Activated T-cell treated with anti-CD3 and anti-CD28 coated beads, Interleukin-2, amount 50 U/mL, for 4 hours (primary cell): ENCODE data around the gene HES7. TPM values are rescaled to one million over a fixed set of nuclear protein-coding genes. Genes with fewer than 3 reads are reported as not detected.

Experiments
- ATAC-seq, 2 donors: fragments of 200-7000 bp; cut with Tn5 transposase; one replicate each; pipeline ENCODE4 v1.10.0; 2021
- DNase-seq: peaks from one replicate; pipeline ENCODE4 v3.0.0-alpha.2; 2020
- H3K27me3 Mint-ChIP-seq: one replicate; pipeline ENCODE4 v1.8.0; 2021; ENCODE audit warnings: low read depth, mixed read lengths
- H3K36me3 Mint-ChIP-seq: one replicate; pipeline ENCODE4 v1.8.0; 2022; ENCODE audit warnings: mixed read lengths; ENCODE audit not compliant: insufficient read depth
- H3K4me1 Mint-ChIP-seq: one replicate; pipeline ENCODE4 v1.8.0; 2021; ENCODE audit warnings: low read depth, mixed read lengths
- H3K4me3 Mint-ChIP-seq: one replicate; pipeline ENCODE4 v1.8.0; 2021; ENCODE audit warnings: mild to moderate bottlenecking, moderate library complexity, mixed read lengths
- H3K9me3 Mint-ChIP-seq: one replicate; pipeline ENCODE4 v1.8.0; 2021; ENCODE audit warnings: mixed read lengths
- total RNA-seq, 3 donors: library from RNA; stranded (reverse); gene quantifications; one replicate each; pipeline ENCODE4 v1.2.1, GENCODE V29; 2021

HES7 gene
- total RNA-seq, 3 donors from 2014 or later: 1.2 to 1.7 (median 1.4) TPM

- Mint-ChIP-seq H3K4me1 (peaks cover 21% of the 10 kb centered on the region), H3K9me3 (no peaks in the 10 kb centered on the region)
These were observed 26.6 kb upstream of the HES7 start for GRCh38 chr17:8150194-8151119.

GRCh38 chr17:8149419-8150193 is 25.7 kb upstream of the HES7 start:
- H3K4me1 Mint-ChIP-seq: peaks cover 21% of the 10 kb centered on the region
- DNase-seq (no peak), ATAC-seq (no peak)
- no peaks in the 10 kb centered on the region for H3K27me3 Mint-ChIP-seq
- peaks cover 22% of the 10 kb centered on the region for H3K36me3 Mint-ChIP-seq
- peak overlapping the region; percentile 13 for H3K4me3 Mint-ChIP-seq
- H3K9me3 Mint-ChIP-seq: no peaks in the 10 kb centered on the region

More at GRCh38 chr17:8150194-8151119, 26.6 kb upstream of the HES7 start:
- H3K27me3 Mint-ChIP-seq: no peaks in the 10 kb centered on the region
- H3K36me3 Mint-ChIP-seq: peaks cover 22% of the 10 kb centered on the region
- no peak for ATAC-seq
- peak overlapping the region; percentile 13 for H3K4me3 Mint-ChIP-seq
- no peak for DNase-seq

GRCh38 chr17:8148560-8148959 is 24.7 kb upstream of the HES7 start:
- Mint-ChIP-seq H3K9me3 (no peaks in the 10 kb centered on the region), H3K27me3 (no peaks in the 10 kb centered on the region), H3K4me3 (no peak overlapping the region), H3K36me3 (peaks cover 30% of the 10 kb centered on the region), H3K4me1 (peaks cover 21% of the 10 kb centered on the region)
- no peak for DNase-seq
- no peak for ATAC-seq

GRCh38 chr17:8147805-8148404 is 24.0 kb upstream of the HES7 start:
- peaks cover 21% of the 10 kb centered on the region for H3K4me1 Mint-ChIP-seq
- DNase-seq (no peak), ATAC-seq (no peak)
- H3K9me3 Mint-ChIP-seq: no peaks in the 10 kb centered on the region
- H3K27me3 Mint-ChIP-seq: no peaks in the 10 kb centered on the region
- H3K4me3 Mint-ChIP-seq: no peak overlapping the region
- H3K36me3 Mint-ChIP-seq: peaks cover 30% of the 10 kb centered on the region

GRCh38 chr17:8147141-8147804 is 23.4 kb upstream of the HES7 start:
- DNase-seq (no peak), ATAC-seq (no peak)
- H3K4me3 Mint-ChIP-seq: no peak overlapping the region
- no peaks in the 10 kb centered on the region for H3K27me3 Mint-ChIP-seq
- H3K9me3 Mint-ChIP-seq: no peaks in the 10 kb centered on the region
- peaks cover 21% of the 10 kb centered on the region for H3K4me1 Mint-ChIP-seq
- H3K36me3 Mint-ChIP-seq: peaks cover 30% of the 10 kb centered on the region

- Mint-ChIP-seq H3K36me3 (peaks cover 34% of the 10 kb centered on the region), H3K9me3 (no peaks in the 10 kb centered on the region), H3K4me3 (no peak overlapping the region), H3K27me3 (no peaks in the 10 kb centered on the region), H3K4me1 (peaks cover 16% of the 10 kb centered on the region)
- no peak for ATAC-seq
- DNase-seq: no peak
These were observed 22.7 kb upstream of the HES7 start for GRCh38 chr17:8146381-8147140.

- Mint-ChIP-seq H3K4me3 (no peak overlapping the region), H3K4me1 (peaks cover 11% of the 10 kb centered on the region), H3K36me3 (peaks cover 38% of the 10 kb centered on the region), H3K9me3 (no peaks in the 10 kb centered on the region), H3K27me3 (no peaks in the 10 kb centered on the region)
- ATAC-seq (no peak), DNase-seq (no peak)
These were observed 21.9 kb upstream of the HES7 start for GRCh38 chr17:8145811-8146210.

- H3K4me3 Mint-ChIP-seq: no peak overlapping the region
- H3K36me3 Mint-ChIP-seq: peaks cover 34% of the 10 kb centered on the region
- no peaks in the 10 kb centered on the region for H3K27me3 Mint-ChIP-seq
- ATAC-seq (no peak), DNase-seq (no peak)
- peaks cover 3% of the 10 kb centered on the region for H3K4me1 Mint-ChIP-seq
- H3K9me3 Mint-ChIP-seq: no peaks in the 10 kb centered on the region
These were observed 20.7 kb upstream of the HES7 start for GRCh38 chr17:8144401-8145231.

GRCh38 chr17:8143581-8144400 is 19.9 kb upstream of the HES7 start:
- H3K36me3 Mint-ChIP-seq: peaks cover 31% of the 10 kb centered on the region
- H3K27me3 Mint-ChIP-seq: no peaks in the 10 kb centered on the region
- no peaks in the 10 kb centered on the region for H3K4me1 Mint-ChIP-seq
- H3K9me3 Mint-ChIP-seq: no peaks in the 10 kb centered on the region
- no peak overlapping the region for H3K4me3 Mint-ChIP-seq
- no peak for DNase-seq
- ATAC-seq: no peak

GRCh38 chr17:8142887-8143580 is 19.1 kb upstream of the HES7 start:
- DNase-seq (no peak), ATAC-seq (no peak)
- H3K9me3 Mint-ChIP-seq: no peaks in the 10 kb centered on the region
- H3K27me3 Mint-ChIP-seq: no peaks in the 10 kb centered on the region
- no peak overlapping the region for H3K4me3 Mint-ChIP-seq
- H3K4me1 Mint-ChIP-seq: no peaks in the 10 kb centered on the region
- peaks cover 29% of the 10 kb centered on the region for H3K36me3 Mint-ChIP-seq

GRCh38 chr17:8142158-8142886 is 18.4 kb upstream of the HES7 start:
- ATAC-seq (no peak), DNase-seq (no peak)
- no peak overlapping the region for H3K4me3 Mint-ChIP-seq
- H3K27me3 Mint-ChIP-seq: no peaks in the 10 kb centered on the region
- no peaks in the 10 kb centered on the region for H3K4me1 Mint-ChIP-seq
- no peaks in the 10 kb centered on the region for H3K9me3 Mint-ChIP-seq
- H3K36me3 Mint-ChIP-seq: peaks cover 26% of the 10 kb centered on the region
